HepG2 (cell line): ENCODE data around the gene IFT172. TPM values are rescaled to one million over a fixed set of nuclear protein-coding genes. Genes with fewer than 3 reads are reported as not detected.

ENCODE experiments used
- AKNA ChIP-seq: sonication (generic); formaldehyde crosslinking; IDR thresholded peaks from 2 replicates; pipeline ENCODE4 v1.4.0; 2020; ENCODE audit warnings: missing genetic modification reagents, borderline replicate concordance
- JDP2 ChIP-seq: sonication (generic); formaldehyde crosslinking; IDR thresholded peaks from 2 replicates; pipeline ENCODE4 v1.8.1; 2022; ENCODE audit warnings: missing genetic modification reagents, borderline replicate concordance
- KIAA2018 ChIP-seq: sonication (generic); formaldehyde crosslinking; IDR thresholded peaks from 2 replicates; pipeline ENCODE4 v1.5.0; 2020; ENCODE audit warnings: mild to moderate bottlenecking, missing genetic modification reagents, borderline replicate concordance
- MED8 ChIP-seq: sonication (generic); formaldehyde crosslinking; IDR thresholded peaks from 2 replicates; pipeline ENCODE4 v1.8.1; 2023; ENCODE audit warnings: mild to moderate bottlenecking, missing genetic modification reagents; ENCODE audit not compliant: insufficient replicate concordance
- THAP11 ChIP-seq: IDR thresholded peaks from 2 replicates; pipeline ENCODE4 v1.6.1; 2016; ENCODE audit warnings: missing biosample characterization, missing genetic modification reagents
- ZNF260 ChIP-seq: sonication (generic); formaldehyde crosslinking; IDR thresholded peaks from 2 replicates; pipeline ENCODE4 v1.4.0; 2020; ENCODE audit warnings: missing genetic modification reagents, low read depth, mild to moderate bottlenecking, borderline replicate concordance
- ZNF33A ChIP-seq: sonication (generic); formaldehyde crosslinking; IDR thresholded peaks from 2 replicates; pipeline ENCODE4 v1.5.1; 2020; ENCODE audit warnings: missing genetic modification reagents, mild to moderate bottlenecking, moderate library complexity, borderline replicate concordance
- ZNF512B ChIP-seq: sonication (generic); formaldehyde crosslinking; IDR thresholded peaks from 2 replicates; pipeline ENCODE4 v1.5.1; 2020; ENCODE audit warnings: missing genetic modification reagents, mild to moderate bottlenecking, borderline replicate concordance
- ZNF737 ChIP-seq: sonication (generic); formaldehyde crosslinking; IDR thresholded peaks from 2 replicates; pipeline ENCODE4 v1.5.0; 2020; ENCODE audit warnings: missing genetic modification reagents, mild to moderate bottlenecking, borderline replicate concordance
- ZNF777 ChIP-seq: sonication (generic); formaldehyde crosslinking; IDR thresholded peaks from 2 replicates; pipeline ENCODE4 v1.4.0; 2020; ENCODE audit warnings: missing genetic modification reagents
- polyA plus RNA-seq, 8 experiments: library from polyadenylated mRNA; depleted of rRNA in 3 of 8; stranded (reverse) in 7 of 8; unstranded in 1 of 8; fragments of >200 nt; fragmentation: Illumina TruSeq in 4 of 8; extraction: Trizol in 4 of 8; gene quantifications; 2 replicates each; pipeline versions ENCODE4 v1.2.1 to v1.2.3, GENCODE V29; 2011 to 2016; ENCODE audit warnings: low read depth in 4 of 8, missing spikeins in 1 of 8, mixed read lengths in 1 of 8; ENCODE audit not compliant: insufficient read depth in 1 of 8
- total RNA-seq, 5 experiments: library from RNA; depleted of rRNA; stranded (reverse); fragments of >200 nt; fragmentation: Illumina TruSeq; extraction: Trizol; gene quantifications; 2 replicates each; pipeline ENCODE4 v1.2.3, GENCODE V29; 2016; ENCODE audit warnings: low read depth in 1 of 5

IFT172 gene
- total and polyA plus RNA-seq, 2 of the 13 experiments (the other 11 are each of a cell fraction or from before 2014, with no cell fraction given): 21.6 to 35.7 TPM

GRCh38 chr2:27428213-27428977 lies 61.1 kb downstream of the IFT172 start, which contains the start of gene NRBP1 (continued):
- TF ChIP-seq ZNF512B (no peak; the same call in 1 of the 2 replicates), MED8 (peak; percentile 93), ZNF33A (CRISPR knock-in tag) (peak; percentile 95; the same call in 1 of the 2 replicates), AKNA (CRISPR knock-in tag) (no peak), KIAA2018 (CRISPR knock-in tag) (peak; percentile 30; the same call in 1 of the 2 replicates), ZNF737 (no peak), JDP2 (no peak; the same call in 1 of the 2 replicates), ZNF777 (CRISPR knock-in tag) (no peak; the same call in none of the 2 replicates), THAP11 (CRISPR knock-in tag) (peak; percentile 74; the same call in 1 of the 2 replicates), ZNF260 (CRISPR knock-in tag) (no peak)
